ENCODE results near the gene RRM1. TPM values are rescaled to one million over a fixed set of nuclear protein-coding genes. Genes with fewer than 3 reads are reported as not detected.

Gene RRM1
- total and polyA plus RNA-seq, 10 of the 15 experiments (the other 5 are each of a cell fraction or from before 2014, with no cell fraction given) = 94.0 to 255 (median 148) TPM

GRCh38 chr11:4146070-4146771 lies 51.6 kb downstream of the RRM1 start:
- Histone ChIP-seq H2AFZ (ENCODE audit: control insufficient read depth, low read depth, low read length) (no peak overlapping the region), H3K27me3 (replicated peaks in 1 of 2; ENCODE audit: control insufficient read depth in 2 of 2, insufficient read depth in 2 of 2, low read length in 1 of 2) (no peaks in the 10 kb centered on the region), H3K9ac (ENCODE audit: control insufficient read depth, insufficient read depth, low read length) (no peak overlapping the region), H3K9me3 (replicated peaks; ENCODE audit: control insufficient read depth, insufficient read depth, low read length) (no peaks in the 10 kb centered on the region), H3K27ac (ENCODE audit: control insufficient read depth, insufficient read depth) (no peak overlapping the region), H3K4me2 (ENCODE audit: control insufficient read depth, insufficient read depth) (no peak overlapping the region), H3K4me1 (ENCODE audit: control insufficient read depth, insufficient read depth, low read length) (no peaks in the 10 kb centered on the region), H3K79me2 (ENCODE audit: control insufficient read depth, insufficient read depth, low read length) (no peaks in the 10 kb centered on the region), H3K4me3 (no peak overlapping the region), H3K36me3 (ENCODE audit: control insufficient read depth in 2 of 2, insufficient read depth in 2 of 2, low read length in 1 of 2) (peaks cover 0 to 4% of the 10 kb centered on the region in 2 experiments; a peak in 1 of 4 replicates), H4K20me1 (ENCODE audit: control insufficient read depth, insufficient read depth) (no peaks in the 10 kb centered on the region)
- TF ChIP-seq E2F8 (IDR thresholded peaks at IDR 0.05; ENCODE audit: low read depth, partially characterized antibody) (no peak), CHD1 (IDR thresholded peaks at IDR 0.05; ENCODE audit: low read depth, low read length) (no peak), POU2F2 (IDR thresholded peaks at IDR 0.05; ENCODE audit: borderline replicate concordance, low read depth, low read length) (no peak), CBX5 (IDR thresholded peaks at IDR 0.05; ENCODE audit: low read depth) (no peak), IRF4 (IDR thresholded peaks at IDR 0.05; ENCODE audit: low read depth, low read length) (no peak)
- FAIRE-seq = no peak
- BruUV-seq (replicated peaks) = no TSS peak
- CTCF ChIA-PET = no interaction called here
- ATAC-seq = no peak
- WGBS (ENCODE audit: insufficient coverage, insufficient replicate concordance, low lambda C conversion rate, missing lambda C conversion rate) = 71% methylated on average over 7 of the region's 7 CpGs
- RAD21 ChIA-PET (ENCODE audit: unreplicated experiment) = no interaction called here
- SMC1A ChIA-PET (ENCODE audit: uncharacterized antibody, unreplicated experiment) = no interaction called here
- intact Hi-C loops (cut with micrococcal nuclease; ENCODE audit: unreplicated experiment) (no loop called here), in situ Hi-C loops (cut with MboI) (no loop called here)
- POLR2A ChIA-PET = no interaction called here
- DNase-seq (ENCODE audit: low read depth, low spot score) = no peak
